Erythroblast (primary cell): ENCODE data around the gene FCER1G.

Experiments used
- GATA1 ChIP-seq: IDR thresholded peaks from 2 replicates; pipeline ENCODE4 v1.6.1; 2011; ENCODE audit warnings: low read depth, mild to moderate bottlenecking, control low read depth, low read length, moderate library complexity
- POLR2A ChIP-seq: IDR thresholded peaks from 2 replicates; pipeline ENCODE4 v1.6.1; 2011; ENCODE audit warnings: mild to moderate bottlenecking, low read length

DNA sequence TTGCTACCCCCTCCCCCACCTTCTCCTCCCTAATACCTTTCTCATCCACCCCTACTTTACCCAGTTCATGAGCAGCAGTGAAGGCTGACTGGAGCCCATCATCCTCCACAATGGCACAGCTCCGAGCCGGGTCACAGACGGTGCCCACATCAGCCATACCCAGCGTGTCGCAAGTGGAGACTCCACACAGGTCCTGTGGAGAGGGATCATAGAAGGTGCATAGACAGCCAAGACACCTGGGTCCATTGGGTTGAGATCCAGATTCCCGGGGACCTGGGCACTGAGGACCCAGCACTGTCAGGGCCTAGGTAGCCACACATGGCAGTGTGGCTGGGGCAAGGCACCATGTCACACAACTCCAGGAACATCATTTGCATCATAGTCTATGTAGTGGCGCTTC, 19.0 kb upstream of the FCER1G start:
- no peak for TF ChIP-seq POLR2A
- no peak for TF ChIP-seq GATA1
